Transverse colon (tissue), 4 donors: ENCODE measurements around the gene ADGRF5. TPM values are rescaled to one million over a fixed set of nuclear protein-coding genes. Genes with fewer than 3 reads are reported as not detected.

Experiments used
- DNase-seq: peaks from one replicate; pipeline ENCODE4 v3.0.0-alpha.2; 2019
- H3K27ac ChIP-seq, 4 donors: fragments of 200-600 bp; sonication (generic); 2 replicates each; pipeline ENCODE4 v1.5.1; 2016 to 2018; ENCODE audit warnings: inconsistent platforms in 4 of 4
- H3K27me3 ChIP-seq: fragments of 200-600 bp; sonication (generic); 2 replicates; pipeline ENCODE4 v1.5.1; 2017; ENCODE audit warnings: inconsistent platforms
- H3K36me3 ChIP-seq, 4 donors: fragments of 200-600 bp; sonication (generic); 2 replicates each; pipeline ENCODE4 v1.5.1; 2017 to 2019; ENCODE audit warnings: inconsistent platforms in 4 of 4
- H3K4me1 ChIP-seq, 4 donors: fragments of 200-600 bp; sonication (generic); 2 replicates each; pipeline ENCODE4 v1.5.1; 2017 to 2020; ENCODE audit warnings: inconsistent platforms in 4 of 4
- H3K4me3 ChIP-seq, 4 donors: fragments of 200-600 bp; sonication (generic); 1 replicate in 1 of 4; 2 replicates in 3 of 4; pipeline versions ENCODE4 v1.5.1 to v1.6.1; 2017 to 2019; ENCODE audit warnings: inconsistent platforms in 4 of 4
- H3K9me3 ChIP-seq, 2 donors: fragments of 200-600 bp; sonication (generic); 2 replicates each; pipeline ENCODE4 v1.5.1; 2017 to 2019; ENCODE audit warnings: inconsistent platforms in 2 of 2
- CTCF ChIP-seq, 5 experiments: fragments of 200-600 bp in 3 of 5; fragments of 450-650 bp in 2 of 5; sonication (generic) in 3 of 5; IDR thresholded peaks; 1 replicate in 2 of 5; 2 replicates in 3 of 5; pipeline ENCODE4 v1.5.1; 2016 to 2017; ENCODE audit warnings: antibody characterized with exemption in 5 of 5, inconsistent platforms in 3 of 5, mild to moderate bottlenecking in 2 of 5, moderate library complexity in 1 of 5
- EP300 ChIP-seq: sonication (generic); formaldehyde crosslinking; IDR thresholded peaks from one replicate; pipeline ENCODE4 v1.6.1; 2017; ENCODE audit warnings: antibody characterized with exemption, low read depth
- POLR2A ChIP-seq: fragments of 450-650 bp; IDR thresholded peaks from one replicate; pipeline ENCODE4 v1.6.1; 2016; ENCODE audit warnings: antibody characterized with exemption, mild to moderate bottlenecking, moderate library complexity
- POLR2AphosphoS5 ChIP-seq, 3 donors: sonication (generic); formaldehyde crosslinking; IDR thresholded peaks; one replicate each; pipeline ENCODE4 v1.6.1; 2016; ENCODE audit warnings: antibody characterized with exemption in 3 of 3
- WGBS, 2 donors: methylation state at CpG; one replicate each; pipeline ENCODE4 v1.1.5; 2018; ENCODE audit warnings: low coverage in 1 of 2; 5-methylcytosine and 5-hydroxymethylcytosine counted together
- in situ Hi-C, 4 donors: fragments of 200-750 bp; cut with MboI; loops; one replicate each; pipeline versions ENCODE4 v1.15.0 to v1.15.1; 2017; ENCODE audit warnings: low sequenced_read_pairs in 3 of 4, low pct_ligation_motif_present in 1 of 4, low pct_unique_long_range_greater_than_20kb in 1 of 4
- intact Hi-C: fragments of 100-400 bp; cut with DNase I; formaldehyde crosslinking; loops from one replicate; pipeline ENCODE4 v1.15.1; 2023; ENCODE audit warnings: low total_unique reads
- total RNA-seq, 4 donors: library from RNA; depleted of rRNA; stranded (reverse); fragments of >200 nt; gene quantifications; one replicate each; pipeline ENCODE4 v1.1.0, GENCODE V29; 2016

ADGRF5 gene
- total RNA-seq: 1 to 10 TPM; 1.5 to 4.1 (median 2.5) TPM

GRCh38 chr6:46921731-46922130, at the start of gene ADGRF5:
Gene ADGRF5 (minus strand): TSS chr6:46921938. CDS start chr6:46906762, 15,176 bp downstream.
- H3K4me3 ChIP-seq: no peak within 1 kb of the TSS

GRCh38 chr6:46969206-46969605, 47.5 kb upstream of the ADGRF5 start:
- Histone ChIP-seq H3K9me3 (no peaks in the 10 kb centered on the region), H3K4me3 (no peak overlapping the region), H3K4me1 (no peaks in the 10 kb centered on the region), H3K36me3 (no peaks in the 10 kb centered on the region), H3K27ac (no peak overlapping the region), H3K27me3 (no peaks in the 10 kb centered on the region)
- intact Hi-C loops: no loop called here
- TF ChIP-seq CTCF (IDR thresholded peaks at IDR 0.05): no peak
- no peak for TF ChIP-seq EP300
- no peak for TF ChIP-seq POLR2A
- TF ChIP-seq POLR2AphosphoS5 (IDR thresholded peaks at IDR 0.05): no peak
- 46 to 64% methylated on average over 1 of the region's 1 CpG for WGBS, 2 donors
- in situ Hi-C loops: no loop called here
- DNase-seq: no peak

More at GRCh38 chr6:46921731-46922130, at the start of gene ADGRF5:
- Histone ChIP-seq H3K4me1 (no peaks in the 10 kb centered on the region), H3K9me3 (no peaks in the 10 kb centered on the region), H3K36me3 (no peaks in the 10 kb centered on the region), H3K27ac (peak within 1 kb of the TSS in 3 of 4 donors; percentile 0 to 13 (median 1)), H3K27me3 (no peaks in the 10 kb centered on the region)
- in situ Hi-C loops (no loop called here), intact Hi-C loops (no loop called here)
- 93 to 95% methylated on average over 6 to 13 of the region's 13 CpGs for WGBS, 2 donors
- DNase-seq: no peak
- TF ChIP-seq POLR2A (no peak), POLR2AphosphoS5 (IDR thresholded peaks at IDR 0.05) (no peak), CTCF (IDR thresholded peaks at IDR 0.05) (no peak), EP300 (no peak)

GRCh38 chr6:46967826-46968349, 46.1 kb upstream of the ADGRF5 start:
- H3K9me3 ChIP-seq: no peaks in the 10 kb centered on the region
- no peak for DNase-seq
- no peak overlapping the region for H3K27ac ChIP-seq
- in situ Hi-C loops: no loop called here
- no peaks in the 10 kb centered on the region for H3K36me3 ChIP-seq
- intact Hi-C loops: no loop called here
- no peaks in the 10 kb centered on the region for H3K27me3 ChIP-seq
- TF ChIP-seq POLR2AphosphoS5 (IDR thresholded peaks at IDR 0.05) (no peak), EP300 (no peak), POLR2A (no peak), CTCF (IDR thresholded peaks at IDR 0.05) (no peak)
- no peak overlapping the region for H3K4me3 ChIP-seq
- H3K4me1 ChIP-seq: no peaks in the 10 kb centered on the region

- 67 to 71% methylated on average over 11 to 12 of the region's 12 CpGs for WGBS, 2 donors
- TF ChIP-seq POLR2AphosphoS5 (IDR thresholded peaks at IDR 0.05) (no peak), POLR2A (no peak), CTCF (IDR thresholded peaks at IDR 0.05) (no peak), EP300 (no peak)
- no peak for DNase-seq
- Histone ChIP-seq H3K4me3 (no peak overlapping the region), H3K36me3 (no peaks in the 10 kb centered on the region), H3K27ac (no peak overlapping the region), H3K27me3 (no peaks in the 10 kb centered on the region), H3K4me1 (no peaks in the 10 kb centered on the region), H3K9me3 (no peaks in the 10 kb centered on the region)
- intact Hi-C loops (no loop called here), in situ Hi-C loops (no loop called here)
Observed at GRCh38 chr6:46964716-46965519, 43.2 kb upstream of the ADGRF5 start.
